Measurements from ENCODE around the gene EFL1.
"Not testable (repeated sequence)": the region's sequence is repeated elsewhere in the genome, so short reads cannot be mapped to it uniquely, and the experiment has no call there.

Gene EFL1

GRCh38 chr15:82281276-82281675 lies 18.7 kb upstream of the EFL1 start:
- not testable (repeated sequence) for H3K9me3 ChIP-seq (ENCODE audit: control insufficient read depth, low read length); H3K4me1 ChIP-seq (ENCODE audit: control insufficient read depth, insufficient read depth, low read length, poor library complexity, severe bottlenecking); H3K27ac ChIP-seq (ENCODE audit: low read depth, low read length, severe bottlenecking); H3K4me3 ChIP-seq (ENCODE audit: extremely low read depth, insufficient read depth, low read length, poor library complexity, severe bottlenecking); H3K36me3 ChIP-seq (ENCODE audit: control insufficient read depth, insufficient read depth, low read length)

DNA sequence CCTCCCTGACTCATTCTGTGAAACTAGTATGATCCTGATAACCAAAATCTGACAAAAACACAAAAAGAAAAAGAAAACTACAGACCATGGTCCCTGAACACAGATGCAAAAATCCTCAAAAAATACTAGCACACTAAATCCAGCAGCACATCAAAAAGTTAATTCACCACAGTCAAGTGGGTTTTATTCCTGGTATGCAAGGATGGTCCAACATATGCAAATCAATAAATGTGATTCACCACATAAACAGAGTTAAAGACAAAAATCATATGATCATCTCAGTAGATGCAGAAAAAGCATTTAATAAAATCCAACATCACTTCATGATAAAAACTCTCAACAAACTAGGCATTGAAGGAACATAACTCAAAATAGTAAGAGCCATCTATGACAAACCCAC lies 12.9 kb upstream of the EFL1 start:
- H3K4me1 ChIP-seq (ENCODE audit: control insufficient read depth, insufficient read depth, low read length, poor library complexity, severe bottlenecking) = no peaks in the 10 kb centered on the region
- H3K4me3 ChIP-seq (ENCODE audit: extremely low read depth, insufficient read depth, low read length, poor library complexity, severe bottlenecking) = no peak overlapping the region
- H3K27ac ChIP-seq (ENCODE audit: low read depth, low read length, severe bottlenecking) = no peak overlapping the region
- H3K9me3 ChIP-seq (ENCODE audit: control insufficient read depth, low read length) = peaks cover 10% of the 10 kb centered on the region
- no peaks in the 10 kb centered on the region for H3K36me3 ChIP-seq (ENCODE audit: control insufficient read depth, insufficient read depth, low read length)

GRCh38 chr15:82272154-82272553 lies 9.6 kb upstream of the EFL1 start:
- Histone ChIP-seq H3K4me3 (ENCODE audit: extremely low read depth, insufficient read depth, low read length, poor library complexity, severe bottlenecking) (no peak overlapping the region), H3K27ac (ENCODE audit: low read depth, low read length, severe bottlenecking) (no peak overlapping the region), H3K9me3 (ENCODE audit: control insufficient read depth, low read length) (peaks cover 10% of the 10 kb centered on the region), H3K4me1 (ENCODE audit: control insufficient read depth, insufficient read depth, low read length, poor library complexity, severe bottlenecking) (peaks cover 9% of the 10 kb centered on the region), H3K36me3 (ENCODE audit: control insufficient read depth, insufficient read depth, low read length) (no peaks in the 10 kb centered on the region)
- 67 to 100% methylated on average over 1 of the region's 2 CpGs for WGBS, 2 experiments (ENCODE audit: insufficient coverage in 2 of 2)

DNA sequence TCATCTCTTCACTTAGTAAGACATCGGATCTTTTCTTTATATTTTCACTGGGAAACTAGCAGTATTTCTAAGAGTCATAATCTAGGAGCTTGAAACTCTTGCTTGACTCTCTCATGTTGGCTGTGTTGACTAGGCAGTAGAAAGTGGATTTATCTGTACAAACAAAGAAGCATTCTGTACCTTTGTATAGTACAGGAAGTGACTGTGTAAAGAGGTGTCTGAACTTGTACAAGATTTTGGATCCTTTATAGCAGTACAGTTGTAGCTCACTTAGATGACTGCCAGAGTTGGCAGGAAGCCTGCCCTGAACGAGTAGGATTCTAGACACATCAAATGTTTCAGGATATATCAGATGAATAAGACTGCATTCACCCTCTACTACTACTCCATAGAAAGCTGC lies 5.9 kb upstream of the EFL1 start:
- H3K27ac ChIP-seq (ENCODE audit: low read depth, low read length, severe bottlenecking); H3K9me3 ChIP-seq (ENCODE audit: control insufficient read depth, low read length); H3K36me3 ChIP-seq (ENCODE audit: control insufficient read depth, insufficient read depth, low read length); H3K4me1 ChIP-seq (ENCODE audit: control insufficient read depth, insufficient read depth, low read length, poor library complexity, severe bottlenecking); H3K4me3 ChIP-seq (ENCODE audit: extremely low read depth, insufficient read depth, low read length, poor library complexity, severe bottlenecking): not testable (repeated sequence)
- no CpG with 5 or more reads among the region's 2 CpGs for WGBS, 2 experiments (ENCODE audit: insufficient coverage in 2 of 2)

DNA sequence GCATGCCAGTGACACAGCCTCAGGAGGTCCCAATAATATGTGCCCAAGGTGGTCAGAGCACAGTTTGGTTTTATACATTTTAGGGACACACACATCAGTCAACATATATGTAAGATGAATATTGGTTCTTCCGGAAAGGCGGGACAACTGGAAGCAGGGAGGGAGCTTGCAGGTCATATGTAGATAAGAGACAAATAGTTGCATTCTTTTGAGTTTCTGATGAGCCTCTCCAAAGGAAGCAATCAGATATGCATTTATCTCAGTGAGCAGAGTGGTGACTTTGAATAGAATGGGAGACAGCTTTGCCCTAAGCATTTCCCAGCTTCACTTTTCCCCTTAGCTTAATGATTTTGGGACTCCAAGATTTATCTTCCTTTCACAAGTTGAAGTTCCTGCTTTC lies 4.6 kb upstream of the EFL1 start:
- H3K36me3 ChIP-seq (ENCODE audit: control insufficient read depth, insufficient read depth, low read length); H3K4me1 ChIP-seq (ENCODE audit: control insufficient read depth, insufficient read depth, low read length, poor library complexity, severe bottlenecking); H3K4me3 ChIP-seq (ENCODE audit: extremely low read depth, insufficient read depth, low read length, poor library complexity, severe bottlenecking); H3K27ac ChIP-seq (ENCODE audit: low read depth, low read length, severe bottlenecking); H3K9me3 ChIP-seq (ENCODE audit: control insufficient read depth, low read length): not testable (repeated sequence)
- 21% methylated on average over 2 of the region's 2 CpGs; no CpG with 5 or more reads in 1 of the 2 experiments for WGBS, 2 experiments (ENCODE audit: insufficient coverage in 2 of 2)

GRCh38 chr15:82263350-82263749 lies 816 bp upstream of the EFL1 start:
- Histone ChIP-seq H3K27ac (ENCODE audit: low read depth, low read length, severe bottlenecking) (no peak overlapping the region), H3K4me3 (ENCODE audit: extremely low read depth, insufficient read depth, low read length, poor library complexity, severe bottlenecking) (peak overlapping the region; percentile 70), H3K4me1 (ENCODE audit: control insufficient read depth, insufficient read depth, low read length, poor library complexity, severe bottlenecking) (no peaks in the 10 kb centered on the region), H3K9me3 (ENCODE audit: control insufficient read depth, low read length) (no peaks in the 10 kb centered on the region), H3K36me3 (ENCODE audit: control insufficient read depth, insufficient read depth, low read length) (peaks cover 6% of the 10 kb centered on the region)
- 28 to 34% methylated on average over 2 of the region's 3 CpGs for whole genome bisulfite sequencing, 2 experiments (ENCODE audit: insufficient coverage in 2 of 2)

DNA sequence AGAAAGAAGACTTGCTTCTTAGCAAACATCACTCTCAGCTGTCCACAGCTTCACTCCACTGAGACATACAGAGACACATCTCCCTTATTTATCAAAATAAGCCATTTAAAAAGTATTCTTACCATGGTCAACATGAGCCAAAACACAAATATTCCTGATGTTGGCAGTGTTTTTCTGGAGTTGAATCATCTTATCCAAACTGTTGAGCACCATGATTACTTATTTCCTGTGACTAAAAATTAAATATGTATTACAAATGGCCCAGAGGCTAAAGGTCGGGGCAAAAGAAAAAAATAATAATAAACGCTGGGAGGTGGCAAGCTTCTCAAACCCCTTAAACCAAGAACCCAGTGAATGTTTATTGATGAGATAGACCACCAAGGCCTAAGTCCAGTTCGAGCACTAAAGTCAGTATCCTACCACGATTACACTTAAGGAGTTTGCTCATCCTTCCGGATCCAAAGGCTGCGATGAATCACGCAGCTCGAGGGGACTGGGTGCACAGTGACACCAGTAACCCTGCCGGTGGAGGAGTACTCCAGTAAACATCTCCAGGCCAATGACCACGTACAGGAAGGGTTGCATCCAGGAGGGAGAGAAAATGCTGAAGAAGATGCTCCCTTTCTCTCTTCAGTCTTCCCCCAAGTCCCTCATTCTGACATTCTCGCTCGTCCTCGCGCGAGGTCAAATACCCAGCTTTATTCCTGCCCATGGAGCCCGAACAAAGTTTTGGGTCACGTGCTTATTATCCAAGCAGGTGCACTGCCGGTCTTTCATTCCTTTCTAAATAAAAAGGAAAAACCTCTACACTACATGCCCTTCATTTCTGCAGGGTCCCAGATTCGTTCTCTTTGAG lies 740 bp downstream of the EFL1 start:
- WGBS, 2 experiments (ENCODE audit: insufficient coverage in 2 of 2) = 0% methylated on average over 8 to 14 of the region's 19 CpGs
- peak overlapping the region; percentile 54 for H3K27ac ChIP-seq (ENCODE audit: low read depth, low read length, severe bottlenecking)
- H3K4me1 ChIP-seq (ENCODE audit: control insufficient read depth, insufficient read depth, low read length, poor library complexity, severe bottlenecking) = not testable (repeated sequence)

GRCh38 chr15:82248261-82248660 lies 14.3 kb downstream of the EFL1 start:
- not testable (repeated sequence) for H3K4me1 ChIP-seq (ENCODE audit: control insufficient read depth, insufficient read depth, low read length, poor library complexity, severe bottlenecking); H3K27ac ChIP-seq (ENCODE audit: low read depth, low read length, severe bottlenecking); H3K9me3 ChIP-seq (ENCODE audit: control insufficient read depth, low read length); H3K4me3 ChIP-seq (ENCODE audit: extremely low read depth, insufficient read depth, low read length, poor library complexity, severe bottlenecking)
- WGBS, 2 experiments (ENCODE audit: insufficient coverage in 2 of 2) = 75 to 100% methylated on average over 1 to 2 of the region's 3 CpGs
- H3K36me3 ChIP-seq (ENCODE audit: control insufficient read depth, insufficient read depth, low read length) = peaks cover 20% of the 10 kb centered on the region

More for the DNA sequence above, 740 bp downstream of the EFL1 start:
- not testable (repeated sequence) for H3K9me3 ChIP-seq (ENCODE audit: control insufficient read depth, low read length); H3K36me3 ChIP-seq (ENCODE audit: control insufficient read depth, insufficient read depth, low read length)
- peak overlapping the region; percentile 70 for H3K4me3 ChIP-seq (ENCODE audit: extremely low read depth, insufficient read depth, low read length, poor library complexity, severe bottlenecking)

- not testable (repeated sequence) for H3K9me3 ChIP-seq (ENCODE audit: control insufficient read depth, low read length); H3K27ac ChIP-seq (ENCODE audit: low read depth, low read length, severe bottlenecking); H3K4me3 ChIP-seq (ENCODE audit: extremely low read depth, insufficient read depth, low read length, poor library complexity, severe bottlenecking); H3K4me1 ChIP-seq (ENCODE audit: control insufficient read depth, insufficient read depth, low read length, poor library complexity, severe bottlenecking)
- H3K36me3 ChIP-seq (ENCODE audit: control insufficient read depth, insufficient read depth, low read length) = peaks cover 16% of the 10 kb centered on the region
- WGBS, 2 experiments (ENCODE audit: insufficient coverage in 2 of 2) = 94 to 100% methylated on average over 2 to 4 of the region's 5 CpGs
Observed at GRCh38 chr15:82245956-82246355, 16.6 kb downstream of the EFL1 start.

DNA sequence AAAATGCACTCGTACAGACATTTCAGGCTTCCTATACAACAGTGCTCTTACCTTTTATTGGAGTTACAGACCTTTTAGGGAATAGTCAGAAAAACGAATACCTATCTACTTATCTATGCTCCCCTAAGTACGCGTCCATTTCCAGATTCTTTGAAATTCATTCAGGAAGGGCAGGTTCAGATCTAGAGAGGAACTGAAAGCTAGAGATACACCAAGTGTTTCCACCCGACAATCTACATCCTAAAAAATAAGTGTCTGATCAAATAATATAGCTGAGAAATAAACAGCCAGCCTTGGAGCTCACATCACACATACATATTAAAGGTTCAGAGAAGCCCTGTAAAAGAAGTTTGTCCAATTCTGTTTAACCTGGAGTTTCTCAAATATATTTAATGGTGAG lies 18.9 kb downstream of the EFL1 start:
- not testable (repeated sequence) for H3K27ac ChIP-seq (ENCODE audit: low read depth, low read length, severe bottlenecking); H3K4me3 ChIP-seq (ENCODE audit: extremely low read depth, insufficient read depth, low read length, poor library complexity, severe bottlenecking); H3K9me3 ChIP-seq (ENCODE audit: control insufficient read depth, low read length); H3K4me1 ChIP-seq (ENCODE audit: control insufficient read depth, insufficient read depth, low read length, poor library complexity, severe bottlenecking)
- H3K36me3 ChIP-seq (ENCODE audit: control insufficient read depth, insufficient read depth, low read length) = peaks cover 31% of the 10 kb centered on the region
- WGBS, 2 experiments (ENCODE audit: insufficient coverage in 2 of 2) = no CpG with 5 or more reads among the region's 5 CpGs

- WGBS, 2 experiments (ENCODE audit: insufficient coverage in 2 of 2) = no CpG with 5 or more reads among the region's 1 CpG
- H3K4me3 ChIP-seq (ENCODE audit: extremely low read depth, insufficient read depth, low read length, poor library complexity, severe bottlenecking); H3K27ac ChIP-seq (ENCODE audit: low read depth, low read length, severe bottlenecking); H3K9me3 ChIP-seq (ENCODE audit: control insufficient read depth, low read length); H3K4me1 ChIP-seq (ENCODE audit: control insufficient read depth, insufficient read depth, low read length, poor library complexity, severe bottlenecking): not testable (repeated sequence)
- H3K36me3 ChIP-seq (ENCODE audit: control insufficient read depth, insufficient read depth, low read length) = peaks cover 33% of the 10 kb centered on the region
Observed at GRCh38 chr15:82241836-82242499, 20.6 kb downstream of the EFL1 start.
